A549 (cell line): ENCODE measurements around the gene CA9. TPM values are rescaled to one million over a fixed set of nuclear protein-coding genes. Genes with fewer than 3 reads are reported as not detected.

Source experiments
- ATAC-seq, 2 experiments: fragments of 200-7000 bp in 1 of 2; fragments of >200 bp in 1 of 2; cut with Nextera tagmentation in 1 of 2; cut with Tn5 transposase in 1 of 2; 3 replicates each; pipeline versions ENCODE4 v1.8.0 to v1.9.1; 2018 to 2020; ENCODE audit warnings: mild to moderate bottlenecking in 1 of 2, moderate library complexity in 1 of 2
- CTCF ChIA-PET: fragments of 300-600 bp; sonication (Branson Sonifier 250); formaldehyde crosslinking; extraction: SDS; loops from one replicate; lab custom pipeline; 2021; ENCODE audit warnings: antibody characterized with exemption, inconsistent platforms; lab: Yijun Ruan, JAX
- POLR2A ChIA-PET: fragments of 350-600 bp; formaldehyde crosslinking; extraction: SDS; loops from one replicate; lab custom pipeline; 2021; ENCODE audit warnings: antibody characterized with exemption, inconsistent platforms; lab: Yijun Ruan, JAX
- DNase-seq, 2 experiments: peaks; one replicate each; pipeline versions ENCODE4 v3.0.0 to v3.0.0-alpha.2; 2011 to 2016; ENCODE audit warnings: low read depth in 1 of 2, low spot score in 1 of 2
- FAIRE-seq: peaks from 2 replicates; lab custom pipeline; 2011; peaks lifted over from hg19 to GRCh38; lab: Jason Lieb, UNC
- H3K27ac ChIP-seq, 2 experiments: fragments of >200 bp; sonication (Bioruptor Twin); formaldehyde crosslinking; 3 replicates each; pipeline ENCODE4 v1.5.1; 2016 to 2017
- H3K4me1 ChIP-seq: fragments of >200 bp; sonication (Bioruptor Twin); formaldehyde crosslinking; 3 replicates; pipeline ENCODE4 v1.6.1; 2016
- H3K4me2 ChIP-seq: fragments of >200 bp; sonication (Bioruptor Twin); formaldehyde crosslinking; 3 replicates; pipeline ENCODE4 v1.6.1; 2016
- H3K4me3 ChIP-seq: fragments of >200 bp; sonication (Bioruptor Twin); formaldehyde crosslinking; 3 replicates; pipeline ENCODE4 v1.5.1; 2016
- H3K9me3 ChIP-seq: fragments of >200 bp; sonication (Bioruptor Twin); formaldehyde crosslinking; 3 replicates; pipeline ENCODE4 v1.6.1; 2016
- CBX2 ChIP-seq: fragments of 200-600 bp; sonication (generic); IDR thresholded peaks from 2 replicates; pipeline ENCODE4 v1.6.1; 2016; ENCODE audit warnings: low read depth, mild to moderate bottlenecking, borderline replicate concordance
- CBX8 ChIP-seq: fragments of 200-600 bp; sonication (generic); IDR thresholded peaks from 2 replicates; pipeline ENCODE4 v1.6.1; 2016
- CHD2 ChIP-seq: fragments of 150-350 bp; IDR thresholded peaks from 2 replicates; pipeline ENCODE4 v1.6.1; 2014; ENCODE audit warnings: low read length; ENCODE audit not compliant: partially characterized antibody
- CHD4 ChIP-seq: fragments of 200-600 bp; sonication (generic); IDR thresholded peaks from 2 replicates; pipeline ENCODE4 v1.6.1; 2016; ENCODE audit warnings: antibody characterized with exemption, mild to moderate bottlenecking, borderline replicate concordance
- CTCF ChIP-seq: fragments of >200 bp; sonication (Bioruptor Twin); formaldehyde crosslinking; IDR thresholded peaks from 3 replicates; pipeline ENCODE4 v1.5.1; 2016
- EP300 ChIP-seq, 2 experiments: fragments of >200 bp; sonication (Bioruptor Twin); formaldehyde crosslinking; IDR thresholded peaks; 2 replicates in 1 of 2; 3 replicates in 1 of 2; pipeline ENCODE4 v1.6.1; 2016 to 2017
- ESRRA ChIP-seq: fragments of 150-350 bp; IDR thresholded peaks from 2 replicates; pipeline ENCODE4 v1.6.1; 2014; ENCODE audit warnings: mild to moderate bottlenecking, low read length, borderline replicate concordance
- FOSB ChIP-seq: fragments of 250-450 bp; sonication (Bioruptor Pico); IDR thresholded peaks from 2 replicates; pipeline ENCODE4 v1.5.0; 2020; ENCODE audit warnings: mild to moderate bottlenecking, moderate library complexity
- FOSL2 ChIP-seq, 2 experiments: fragments of 450-650 bp in 1 of 2; fragments of >200 bp in 1 of 2; sonication (Bioruptor Twin) in 1 of 2; formaldehyde crosslinking; IDR thresholded peaks; 2 replicates each; pipeline versions ENCODE4 v1.5.0 to v1.6.1; 2016 to 2020; ENCODE audit warnings: mild to moderate bottlenecking in 1 of 2, moderate library complexity in 1 of 2
- FOXS1 ChIP-seq: fragments of 250-450 bp; sonication (Bioruptor Pico); IDR thresholded peaks from 2 replicates; pipeline ENCODE4 v1.5.0; 2020; ENCODE audit warnings: mild to moderate bottlenecking, moderate library complexity
- HDAC2 ChIP-seq: fragments of 200-600 bp; sonication (generic); IDR thresholded peaks from 2 replicates; pipeline ENCODE4 v1.6.1; 2016
- HOXA7 ChIP-seq: fragments of 250-450 bp; sonication (Bioruptor Pico); IDR thresholded peaks from 2 replicates; pipeline ENCODE4 v1.5.0; 2020; ENCODE audit warnings: mild to moderate bottlenecking, moderate library complexity
- HOXB13 ChIP-seq: fragments of 250-450 bp; sonication (Bioruptor Pico); IDR thresholded peaks from 2 replicates; pipeline ENCODE4 v1.5.0; 2020; ENCODE audit warnings: low read depth, mild to moderate bottlenecking, moderate library complexity
- HOXB5 ChIP-seq: fragments of 250-450 bp; sonication (Bioruptor Pico); IDR thresholded peaks from 2 replicates; pipeline ENCODE4 v1.5.0; 2020; ENCODE audit warnings: mild to moderate bottlenecking, moderate library complexity
- MAFK ChIP-seq: fragments of 450-650 bp; IDR thresholded peaks from 2 replicates; pipeline ENCODE4 v1.6.1; 2014; ENCODE audit not compliant: partially characterized antibody
- MAX ChIP-seq: IDR thresholded peaks from 2 replicates; pipeline ENCODE4 v1.6.1; 2012
- PBX3 ChIP-seq: IDR thresholded peaks from 2 replicates; pipeline ENCODE4 v1.6.1; 2012
- PHF8 ChIP-seq: fragments of 200-600 bp; sonication (generic); IDR thresholded peaks from 2 replicates; pipeline ENCODE4 v1.6.1; 2016; ENCODE audit warnings: low read depth, mild to moderate bottlenecking, antibody characterized with exemption, moderate library complexity, borderline replicate concordance
- POLR2A ChIP-seq: IDR thresholded peaks from 2 replicates; pipeline ENCODE4 v1.6.1; 2012; ENCODE audit warnings: mild to moderate bottlenecking, low read length
- RAD21 ChIP-seq, 2 experiments: fragments of >200 bp in 1 of 2; sonication (Bioruptor Twin) in 1 of 2; formaldehyde crosslinking in 1 of 2; IDR thresholded peaks in 1 of 2; conservative IDR thresholded peaks in 1 of 2; 2 replicates in 1 of 2; 3 replicates in 1 of 2; pipeline ENCODE4 v1.6.1; 2012 to 2018; ENCODE audit warnings: inconsistent platforms in 1 of 2
- SMC3 ChIP-seq: fragments of >200 bp; sonication (Bioruptor Twin); formaldehyde crosslinking; IDR thresholded peaks from 3 replicates; pipeline ENCODE4 v1.6.1; 2018; ENCODE audit warnings: inconsistent platforms
- ZNF302 ChIP-seq: fragments of 250-450 bp; sonication (Bioruptor Pico); IDR thresholded peaks from 2 replicates; pipeline ENCODE4 v1.9.0; 2021; ENCODE audit warnings: inconsistent platforms, mild to moderate bottlenecking, moderate library complexity
- ZSCAN20 ChIP-seq: fragments of 250-450 bp; sonication (Bioruptor Pico); IDR thresholded peaks from 2 replicates; pipeline ENCODE4 v1.8.0; 2022; ENCODE audit warnings: mild to moderate bottlenecking, moderate library complexity
- WGBS: methylation state at CpG from one replicate; pipeline ENCODE4 v1.1.6; 2017; ENCODE audit errors: missing lambda C conversion rate; 5-methylcytosine and 5-hydroxymethylcytosine counted together
- polyA plus RNA-seq, 4 experiments: library from polyadenylated mRNA; depleted of rRNA in 3 of 4; stranded (reverse); fragments of >200 nt; fragmentation: RNase III in 1 of 4; extraction: RNeasy Plus Mini Kit Qiagen cat#74134 plus additional on column Dnase treatment in 1 of 4; gene quantifications; 2 replicates in 3 of 4; 3 replicates in 1 of 4; pipeline ENCODE4 v1.2.3, GENCODE V29; 2011 to 2017
- TF ChIP-seq, protein P1 (sequence below): fragments of >200 bp; sonication (Bioruptor Twin); formaldehyde crosslinking; IDR thresholded peaks from 3 replicates; pipeline ENCODE4 v1.6.1; 2016

CA9 gene
- polyA plus RNA-seq, 2 of the 4 experiments (the other 2 are of a cell fraction) = 4.5 to 16.3 TPM

DNA sequence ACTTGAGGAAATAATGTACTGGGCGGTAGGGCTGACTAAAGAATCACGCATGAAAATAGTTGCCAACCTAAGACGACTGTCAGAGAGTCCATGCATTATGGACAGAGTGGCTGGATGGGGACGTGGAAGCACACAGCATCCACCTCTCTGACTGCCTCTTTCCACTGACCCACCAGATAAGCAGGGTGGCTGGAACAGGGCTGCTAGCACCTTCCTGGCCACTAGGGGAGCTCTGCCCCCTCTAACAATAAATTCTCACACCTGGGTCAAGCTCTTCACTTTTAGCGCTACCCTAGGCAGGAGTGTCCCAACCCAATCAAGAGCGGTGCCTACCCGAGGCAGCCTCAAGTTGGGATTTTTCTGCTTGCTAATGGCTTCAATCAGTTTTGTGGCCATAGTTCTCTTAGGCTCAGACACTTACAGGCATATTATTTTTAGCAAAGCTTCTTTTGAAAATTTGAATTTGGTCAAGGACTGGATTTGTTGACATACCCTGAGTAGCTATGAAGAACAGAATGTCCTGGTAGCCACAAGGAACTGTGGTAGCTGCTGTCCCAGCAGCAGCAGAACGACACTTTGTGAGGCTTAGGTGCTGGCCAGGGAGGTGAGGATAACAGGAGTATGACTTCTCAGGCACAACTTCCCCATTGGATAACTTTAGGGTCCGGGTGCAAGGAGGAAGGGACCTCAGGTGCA lies 22.9 kb downstream of the CA9 start:
- ATAC-seq = peak; percentile 79 to 88
- DNase-seq = peak; percentile 66 to 80
- ChIA-PET POLR2A (interaction anchor here (0.6 to 1.5 kb wide), 10 partner anchors 8 to 118 kb away, joined by 3 to 11 read pairs (median 4); partner anchors contain the start of genes CCDC107, CREB3, HINT2 and RMRP), CTCF (interaction anchor here (0.6 to 32.5 kb wide), 31 partner anchors 11 to 327 kb away, joined by 3 to 758 read pairs (median 4); partner anchors contain the start of genes ARHGEF39, CA9, CCDC107 and CREB3)
- 31% methylated on average over 9 of the region's 9 CpGs for WGBS
- TF ChIP-seq CHD4 = no peak
- no peak for TF ChIP-seq CBX8
- TF ChIP-seq HOXB5 (CRISPR knock-in tag) = no peak
- no peak for TF ChIP-seq CBX2
- TF ChIP-seq HOXA7 (CRISPR knock-in tag) = no peak
- no peak for TF ChIP-seq PBX3
- TF ChIP-seq SMC3 = peak; percentile 30; the same call in 1 of the 3 replicates
- no peak for TF ChIP-seq POLR2A
- no peak for TF ChIP-seq PHF8
- no peak for TF ChIP-seq EP300 (IDR thresholded peaks at IDR 0.05)
- no peak for TF ChIP-seq ZNF302 (CRISPR knock-in tag)
- TF ChIP-seq ESRRA = no peak
- TF ChIP-seq MAX = peak; percentile 21; the same call in 1 of the 2 replicates
- TF ChIP-seq ZSCAN20 (CRISPR knock-in tag) = no peak
- TF ChIP-seq RAD21 (conservative IDR thresholded peaks at IDR 0.05 in 1 of 2, IDR thresholded peaks at IDR 0.05 in 1 of 2) = peak; percentile 41 to 60
- no peak for TF ChIP-seq FOXS1 (CRISPR knock-in tag)
- TF ChIP-seq HOXB13 (CRISPR knock-in tag) = no peak
- TF ChIP-seq, protein P1, sequence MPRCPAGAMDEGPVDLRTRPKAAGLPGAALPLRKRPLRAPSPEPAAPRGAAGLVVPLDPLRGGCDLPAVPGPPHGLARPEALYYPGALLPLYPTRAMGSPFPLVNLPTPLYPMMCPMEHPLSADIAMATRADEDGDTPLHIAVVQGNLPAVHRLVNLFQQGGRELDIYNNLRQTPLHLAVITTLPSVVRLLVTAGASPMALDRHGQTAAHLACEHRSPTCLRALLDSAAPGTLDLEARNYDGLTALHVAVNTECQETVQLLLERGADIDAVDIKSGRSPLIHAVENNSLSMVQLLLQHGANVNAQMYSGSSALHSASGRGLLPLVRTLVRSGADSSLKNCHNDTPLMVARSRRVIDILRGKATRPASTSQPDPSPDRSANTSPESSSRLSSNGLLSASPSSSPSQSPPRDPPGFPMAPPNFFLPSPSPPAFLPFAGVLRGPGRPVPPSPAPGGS = no peak
- TF ChIP-seq CTCF = peak; percentile 74
- no peak for TF ChIP-seq MAFK
- TF ChIP-seq CHD2 = no peak
- H3K27ac ChIP-seq = peak overlapping the region; percentile 1 to 43; a peak in 1 of 6 replicates
- H3K9me3 ChIP-seq = no peaks in the 10 kb centered on the region
- 0 out of 3 replicates have a peak overlapping the region, but pooled peaks have one; percentile 7 for H3K4me2 ChIP-seq
- no peak for FAIRE-seq
- H3K4me1 ChIP-seq = peaks cover 16% of the 10 kb centered on the region
- no peak overlapping the region for H3K4me3 ChIP-seq

- CTCF ChIA-PET = interaction anchor here (1.1 to 32.5 kb wide), 13 partner anchors 12 to 214 kb away, joined by 3 to 758 read pairs (median 9); partner anchors contain the start of genes ARHGEF39, CA9, CCDC107 and CREB3
- H3K4me2 ChIP-seq = no peak overlapping the region
- TF ChIP-seq FOSB (CRISPR knock-in tag) (no peak), HDAC2 (no peak), CBX2 (no peak), FOSL2 (IDR thresholded peaks at IDR 0.05) (no peak), FOSL2 (CRISPR knock-in tag; IDR thresholded peaks at IDR 0.05) (no peak)
- TF ChIP-seq, protein P1 = no peak
- POLR2A ChIA-PET = interaction anchor here (1.2 to 1.5 kb wide), 2 partner anchors 9 to 28 kb away, joined by 3 to 5 read pairs; no protein-coding TSS in a partner anchor
- H3K4me1 ChIP-seq = peaks cover 14% of the 10 kb centered on the region
- no peak overlapping the region for H3K4me3 ChIP-seq
- no peak overlapping the region; a peak in 1 of 6 replicates for H3K27ac ChIP-seq
- FAIRE-seq (no peak), DNase-seq (no peak), ATAC-seq (no peak)
- WGBS = 93% methylated on average over 14 of the region's 14 CpGs
- no peaks in the 10 kb centered on the region for H3K9me3 ChIP-seq
Measured at GRCh38 chr9:35697486-35697885, 23.8 kb downstream of the CA9 start.
